ENCODE results near the gene ENGASE.
"Not testable (repeated sequence)": the region's sequence is repeated elsewhere in the genome, so short reads cannot be mapped to it uniquely, and the experiment has no call there.

Gene ENGASE, protein sequence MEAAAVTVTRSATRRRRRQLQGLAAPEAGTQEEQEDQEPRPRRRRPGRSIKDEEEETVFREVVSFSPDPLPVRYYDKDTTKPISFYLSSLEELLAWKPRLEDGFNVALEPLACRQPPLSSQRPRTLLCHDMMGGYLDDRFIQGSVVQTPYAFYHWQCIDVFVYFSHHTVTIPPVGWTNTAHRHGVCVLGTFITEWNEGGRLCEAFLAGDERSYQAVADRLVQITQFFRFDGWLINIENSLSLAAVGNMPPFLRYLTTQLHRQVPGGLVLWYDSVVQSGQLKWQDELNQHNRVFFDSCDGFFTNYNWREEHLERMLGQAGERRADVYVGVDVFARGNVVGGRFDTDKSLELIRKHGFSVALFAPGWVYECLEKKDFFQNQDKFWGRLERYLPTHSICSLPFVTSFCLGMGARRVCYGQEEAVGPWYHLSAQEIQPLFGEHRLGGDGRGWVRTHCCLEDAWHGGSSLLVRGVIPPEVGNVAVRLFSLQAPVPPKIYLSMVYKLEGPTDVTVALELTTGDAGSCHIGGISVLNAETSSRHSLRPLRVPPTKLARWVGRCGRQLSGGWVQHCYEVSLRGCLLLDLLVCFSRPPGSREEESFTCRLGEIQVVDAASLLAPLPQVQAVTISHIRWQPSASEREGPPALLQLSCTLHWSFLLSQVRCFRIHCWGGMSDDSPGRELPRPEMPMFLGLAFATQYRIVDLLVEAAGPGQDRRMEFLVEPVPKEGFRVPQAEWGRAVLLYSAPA

DNA sequence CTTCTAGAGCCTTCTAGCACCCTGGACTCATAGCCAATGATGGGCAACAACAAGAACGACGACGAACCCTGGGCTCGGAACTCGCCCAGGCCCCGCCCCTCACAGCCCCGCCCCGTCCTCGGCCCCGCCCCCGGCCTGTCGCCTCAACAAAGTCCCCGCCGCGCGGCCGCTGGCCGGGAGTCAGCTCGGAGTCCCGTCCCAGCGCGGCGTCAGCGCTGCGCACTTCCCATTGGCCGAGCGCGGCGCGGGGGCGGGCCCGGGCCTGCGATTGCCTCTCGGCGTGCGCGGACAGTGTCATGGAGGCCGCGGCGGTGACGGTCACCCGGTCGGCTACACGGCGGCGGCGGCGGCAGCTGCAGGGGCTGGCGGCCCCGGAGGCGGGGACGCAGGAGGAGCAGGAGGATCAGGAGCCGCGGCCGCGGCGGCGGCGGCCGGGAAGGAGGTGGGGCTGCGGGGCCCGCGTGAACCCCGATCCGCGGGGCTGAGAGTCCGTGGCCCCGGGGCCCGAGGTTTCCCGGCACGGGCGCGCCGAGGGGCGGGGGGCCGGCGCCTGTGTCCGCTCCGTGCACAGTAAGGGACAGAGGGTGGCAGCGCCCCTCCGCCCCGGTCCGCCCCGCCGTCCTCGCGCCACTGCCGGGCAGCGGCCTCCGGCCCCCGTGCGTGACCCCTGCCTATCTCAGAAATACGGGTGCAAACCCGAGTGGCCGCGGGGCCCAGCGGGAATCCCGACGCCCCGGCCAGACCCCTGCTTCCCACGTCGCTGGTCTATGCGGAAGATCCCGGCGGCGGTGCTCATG lies at the start of gene ENGASE:
TSS of gene ENGASE (plus strand) at position 176 of the 797 bp plus-strand sequence. CDS start at position 297, 121 bp downstream.
- peak; percentile 84 for DNase-seq (ENCODE audit: low spot score)

GRCh38 chr17:79024901-79025737 lies 49.5 kb upstream of the ENGASE start:
- DNase-seq (ENCODE audit: low spot score): no peak

DNA sequence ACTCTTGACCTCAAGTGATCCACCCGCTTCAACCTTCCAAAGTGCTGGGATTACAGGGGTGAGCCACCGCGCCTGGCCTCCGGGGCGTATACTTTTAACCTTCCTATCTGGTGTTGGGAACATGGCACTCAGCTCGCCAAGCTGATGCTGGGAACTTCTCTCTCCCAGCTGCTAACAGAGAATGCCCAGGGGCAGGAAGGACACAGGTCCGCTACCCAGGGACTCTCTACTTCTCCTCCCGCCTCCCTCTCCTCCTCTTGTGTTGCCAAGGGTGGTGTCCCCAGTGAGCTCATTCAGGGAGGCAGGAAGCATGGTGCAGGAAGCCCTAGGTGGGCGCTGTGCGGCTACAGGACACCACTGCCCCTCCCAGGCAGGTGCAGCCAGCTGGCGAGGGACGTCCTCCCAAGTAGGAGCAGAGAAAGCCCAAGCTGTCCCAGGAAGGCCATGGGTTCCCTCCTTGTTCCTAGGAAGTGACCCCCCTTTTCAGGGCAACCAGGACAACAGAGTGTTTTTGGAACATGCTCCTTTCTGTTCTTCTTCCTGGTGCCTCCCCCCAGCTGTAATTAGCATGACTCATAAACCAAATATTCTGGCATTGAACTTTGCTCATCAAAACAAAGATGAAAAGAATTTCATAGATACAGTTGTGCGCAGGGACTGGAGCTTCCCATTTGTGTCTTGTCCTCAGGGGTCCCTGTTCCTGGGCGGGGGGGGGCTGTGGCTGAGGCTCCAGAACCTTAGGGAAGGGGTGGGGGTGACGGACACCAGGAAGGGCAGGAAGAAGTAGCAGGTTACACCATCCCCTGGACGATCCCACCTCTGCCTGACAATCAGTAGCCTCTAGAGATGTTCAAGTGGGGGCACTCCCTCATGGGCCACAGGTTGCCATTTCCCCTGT lies 48.0 kb upstream of the ENGASE start:
- no peak for DNase-seq (ENCODE audit: low spot score)

DNA sequence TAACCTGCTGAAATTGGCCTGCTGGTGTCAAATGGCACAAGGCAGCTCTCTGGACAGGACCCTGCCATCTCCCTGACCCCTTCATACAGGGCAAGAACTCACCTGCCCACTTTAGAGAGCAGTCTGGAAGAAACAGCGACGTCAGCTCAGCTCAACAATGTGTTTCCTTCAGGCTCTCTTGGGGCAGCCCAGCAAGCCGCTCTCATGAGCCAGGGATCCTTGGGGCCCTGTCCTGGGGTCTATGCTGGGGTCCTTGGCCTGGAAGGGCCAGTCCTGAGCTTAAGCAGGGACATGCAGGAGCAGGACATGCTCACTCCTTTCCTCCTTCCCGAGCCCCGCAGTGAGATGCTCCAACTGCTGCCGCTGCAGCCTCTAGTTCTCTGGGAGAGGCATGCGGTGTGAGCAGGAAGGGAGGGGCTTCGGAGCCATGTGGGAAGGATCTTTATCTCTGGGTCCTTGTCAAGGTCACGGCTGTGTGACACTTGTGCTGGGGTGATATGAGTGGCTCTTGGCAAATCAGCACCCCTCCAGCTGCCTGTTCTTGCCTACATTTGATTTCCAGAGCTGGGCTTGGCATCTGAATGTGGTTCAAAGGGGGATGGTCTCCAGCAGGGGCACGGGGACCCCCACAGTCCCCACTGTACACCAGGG lies 47.2 kb upstream of the ENGASE start:
- DNase-seq (ENCODE audit: low spot score): no peak

DNA sequence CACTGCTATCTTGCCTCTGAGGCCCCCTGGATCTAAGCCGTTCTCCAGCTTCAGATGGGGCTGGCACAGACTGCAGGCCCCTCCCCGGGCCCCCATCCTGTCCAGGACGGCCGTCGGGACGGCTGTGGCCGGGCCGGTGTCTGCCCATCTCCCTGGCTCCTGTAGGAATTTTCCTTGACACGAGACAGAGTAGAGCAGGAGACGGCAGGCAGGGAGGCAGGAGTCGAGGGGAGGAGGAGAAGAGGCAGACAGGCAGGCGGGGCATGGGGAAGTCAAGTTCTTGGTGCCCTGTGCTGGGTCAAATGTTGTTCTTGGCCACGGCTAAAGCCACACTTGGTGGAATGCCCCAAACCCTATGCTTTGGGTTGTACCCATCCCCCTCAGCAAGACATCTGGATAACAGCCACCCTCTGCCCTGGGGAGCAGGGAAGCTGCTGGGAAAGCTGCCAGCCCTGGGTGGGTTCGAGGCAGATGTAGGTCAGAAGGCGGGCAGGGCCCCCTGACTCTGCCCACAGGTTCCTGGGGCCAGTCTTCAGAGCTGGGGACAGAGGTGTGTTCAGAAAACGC lies 46.6 kb upstream of the ENGASE start:
- no peak for DNase-seq (ENCODE audit: low spot score)

- DNase-seq (ENCODE audit: low spot score): no peak
Measured at GRCh38 chr17:79028496-79029326, 45.9 kb upstream of the ENGASE start.

- DNase-seq (ENCODE audit: low spot score): no peak
Measured at GRCh38 chr17:79029327-79030009, 45.2 kb upstream of the ENGASE start.

DNA sequence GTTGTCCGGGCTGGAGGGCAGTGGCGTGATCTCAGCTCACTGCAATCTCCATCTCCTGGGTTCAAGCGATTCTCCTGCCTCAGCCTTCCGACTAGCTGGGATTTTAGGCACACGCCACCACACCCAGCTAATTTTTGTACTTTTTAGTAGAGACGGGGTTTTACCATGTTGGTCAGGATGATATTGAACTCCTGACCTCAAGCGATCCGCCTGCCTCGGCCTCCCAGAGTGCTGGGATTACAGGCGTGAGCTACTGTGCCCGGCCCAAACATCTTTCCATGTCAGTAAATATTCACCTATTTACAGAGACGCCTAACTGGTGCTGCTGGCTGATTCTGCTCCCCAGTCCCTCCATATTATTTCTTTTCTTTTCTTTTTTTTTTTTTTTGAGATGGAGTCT lies 44.0 kb upstream of the ENGASE start:
- DNase-seq (ENCODE audit: low spot score): not testable (repeated sequence)

DNA sequence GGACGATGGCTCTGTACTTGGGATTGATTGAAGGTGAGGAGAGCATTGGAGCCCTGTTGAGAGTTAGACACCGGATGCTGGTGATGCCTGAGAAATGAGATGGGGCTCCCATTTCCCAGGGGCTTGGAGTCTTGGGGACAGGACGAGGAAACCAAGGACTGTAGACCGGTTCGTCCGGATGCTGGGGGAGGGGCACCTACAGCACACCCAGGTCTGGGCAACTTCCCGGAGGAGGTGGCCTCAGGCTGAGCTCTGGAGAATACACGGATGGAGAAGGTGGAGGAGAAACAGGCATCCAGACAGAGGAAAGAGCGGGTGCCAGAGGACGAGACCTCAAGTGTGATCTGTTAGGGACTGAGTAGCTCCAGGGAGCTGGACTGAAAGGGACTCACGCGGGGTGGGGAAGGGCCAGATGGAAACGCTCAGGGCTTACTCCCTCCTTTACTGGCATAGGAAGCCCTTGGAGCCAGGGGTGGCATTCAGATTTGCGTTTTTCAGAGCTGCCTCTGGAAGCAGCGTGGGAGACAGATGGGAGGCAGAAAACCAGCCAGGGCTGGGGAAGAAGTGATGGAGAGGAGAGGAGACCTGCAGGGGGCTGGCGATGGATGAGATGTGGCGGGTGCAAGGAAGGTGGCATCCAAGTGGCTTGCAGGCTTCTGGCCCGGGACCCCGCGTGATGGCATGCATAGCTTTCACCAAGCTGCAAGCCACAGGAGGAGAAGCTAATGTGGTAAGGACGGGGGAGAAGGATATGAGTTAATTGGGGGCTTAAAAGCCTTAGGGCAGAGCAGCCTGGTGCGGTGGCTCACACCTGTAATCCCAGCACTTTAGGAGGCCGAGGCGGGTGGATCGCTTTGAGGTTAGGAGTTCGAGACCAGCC lies 42.4 kb upstream of the ENGASE start:
- no peak for DNase-seq (ENCODE audit: low spot score)

- DNase-seq (ENCODE audit: low spot score): no peak
Measured at GRCh38 chr17:79033046-79033616, 41.5 kb upstream of the ENGASE start.

DNA sequence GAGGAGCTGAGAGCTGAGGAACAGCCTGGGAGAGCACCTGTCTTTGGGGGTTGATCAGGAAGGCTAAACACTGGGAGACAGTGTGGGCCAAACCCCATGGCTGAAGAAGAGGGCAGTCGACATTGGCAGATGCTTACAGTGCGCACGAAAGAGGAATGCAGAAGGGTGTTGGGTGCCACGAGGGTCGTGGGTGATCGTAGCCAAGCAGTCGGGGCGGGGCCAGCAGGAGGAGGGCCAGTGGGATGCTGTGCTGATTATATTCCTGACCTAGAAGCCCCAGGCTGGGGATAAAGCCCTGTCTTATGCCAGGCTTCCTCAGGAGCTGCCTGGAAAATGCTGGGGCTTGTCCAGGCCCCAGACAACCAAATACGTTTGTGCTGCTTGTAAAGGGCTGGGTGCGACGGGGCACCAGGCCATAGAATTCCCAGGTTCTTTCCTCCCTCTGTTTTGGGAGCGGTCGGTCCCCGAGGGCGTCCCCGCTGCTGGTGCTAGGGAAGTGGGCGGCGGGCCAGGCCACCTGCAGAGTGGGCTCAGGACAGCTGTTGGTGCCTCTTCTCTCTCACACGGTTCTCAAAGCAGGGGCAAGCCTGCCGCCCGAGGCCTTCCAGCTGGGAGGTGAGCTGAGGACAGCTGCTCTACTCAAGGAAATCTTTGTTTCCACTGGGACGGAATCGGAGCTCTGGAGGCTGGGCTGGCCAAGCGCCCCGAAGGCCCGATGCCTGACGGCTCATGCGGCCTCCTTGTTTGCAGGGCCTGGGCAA lies 40.7 kb upstream of the ENGASE start:
- DNase-seq (ENCODE audit: low spot score): no peak

- DNase-seq (ENCODE audit: low spot score): no peak
Measured at GRCh38 chr17:79034931-79035485, 39.6 kb upstream of the ENGASE start.

DNA sequence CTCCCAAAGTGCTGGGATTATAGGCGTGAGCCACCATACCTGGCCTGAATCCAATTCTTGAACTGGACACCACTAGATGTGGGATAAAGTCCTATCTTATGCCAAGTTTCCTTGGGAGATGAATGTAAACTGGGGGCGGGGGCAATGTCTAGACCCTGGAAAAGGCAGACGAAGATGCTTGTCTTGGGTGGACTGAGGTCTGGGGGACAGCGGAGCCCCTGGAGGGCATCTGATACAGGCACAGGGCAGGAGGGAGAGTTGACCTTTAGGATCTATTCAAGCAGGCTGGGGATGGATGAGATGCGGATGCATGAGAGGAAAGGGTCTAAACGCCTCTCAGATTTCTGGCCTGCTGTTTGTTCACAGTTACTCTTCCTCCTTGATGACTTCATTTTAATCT lies 38.9 kb upstream of the ENGASE start:
- no peak for DNase-seq (ENCODE audit: low spot score)

DNA sequence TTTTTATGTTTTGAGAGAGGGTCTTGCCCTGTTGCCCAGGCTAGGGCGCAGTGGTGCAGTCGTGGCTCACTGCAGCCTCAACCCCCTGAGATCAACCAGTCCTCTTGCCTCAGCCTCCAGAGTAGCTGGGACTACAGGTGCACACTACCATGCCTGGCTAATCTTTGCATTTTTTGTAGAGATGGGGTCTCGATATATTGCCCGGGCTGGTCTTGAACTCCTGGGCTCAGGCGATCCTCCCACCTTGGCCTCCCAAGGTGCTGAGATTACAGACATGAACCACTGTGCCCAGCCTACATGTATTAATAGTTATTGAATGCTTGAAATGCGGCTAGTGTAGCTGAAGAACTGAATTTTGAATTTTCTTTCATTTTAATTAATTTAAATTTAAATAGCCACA lies 38.4 kb upstream of the ENGASE start:
- no peak for DNase-seq (ENCODE audit: low spot score)

- peak; percentile 84 for DNase-seq (ENCODE audit: low spot score)
Measured at GRCh38 chr17:79036596-79036995, 38.0 kb upstream of the ENGASE start.
